Left ventricle myocardium inferior (tissue), 1 donor: ENCODE data around the gene PRXL2C. TPM values are rescaled to one million over a fixed set of nuclear protein-coding genes. Genes with fewer than 3 reads are reported as not detected.
A peak's percentile ranks its signal among the peaks of the same experiment; 100 is the strongest.
"Not testable (repeated sequence)": the region's sequence is repeated elsewhere in the genome, so short reads cannot be mapped to it uniquely, and the experiment has no call there.

ENCODE experiments used
- DNase-seq: peaks from one replicate; pipeline ENCODE4 v3.0.0-alpha.2; 2020
- H3K27ac ChIP-seq: fragments of 200-600 bp; replicated peaks from 2 replicates; pipeline ENCODE4 v1.8.0; 2021
- H3K27me3 ChIP-seq: fragments of 200-600 bp; 2 replicates; pipeline ENCODE4 v1.8.0; 2021; ENCODE audit warnings: low read depth
- H3K36me3 ChIP-seq: fragments of 200-600 bp; 2 replicates; pipeline ENCODE4 v1.8.0; 2021
- H3K4me1 ChIP-seq: fragments of 200-600 bp; 2 replicates; pipeline ENCODE4 v1.8.0; 2021
- H3K4me3 ChIP-seq: fragments of 200-600 bp; 2 replicates; pipeline ENCODE4 v1.8.0; 2021; ENCODE audit warnings: mild to moderate bottlenecking, moderate library complexity
- H3K9me3 ChIP-seq: fragments of 200-600 bp; replicated peaks from 2 replicates; pipeline ENCODE4 v1.8.0; 2021
- CTCF ChIP-seq: fragments of 200-600 bp; IDR thresholded peaks from 2 replicates; pipeline ENCODE4 v1.8.0; 2021; ENCODE audit warnings: antibody characterized with exemption, mild to moderate bottlenecking, borderline replicate concordance
- intact Hi-C: fragments of 100-400 bp; cut with micrococcal nuclease; formaldehyde crosslinking; loops from one replicate; pipeline ENCODE4 v1.11.0; 2022
- total RNA-seq: library from RNA; stranded (reverse); fragmentation: NEBNext Ultra II Directional; extraction: Animal tissue kit (Norgen Biotek cat#: 25700); gene quantifications from one replicate; pipeline ENCODE4 v1.2.1, GENCODE V29; 2021
- donor health status: DM: no; HTN: yes; CAD: no; lungs with severe emphysema.

PRXL2C gene
- total RNA-seq, 1 donor from 2014 or later, result 26.8 TPM

GRCh38 chr9:96618209-96619123, 36.7 kb downstream of the PRXL2C start:
- DNase-seq, result peak; percentile 38
- Histone ChIP-seq H3K4me1 (peaks cover 32% of the 10 kb centered on the region), H3K4me3 (peak overlapping the region; percentile 87), H3K9me3 (no peaks in the 10 kb centered on the region), H3K27ac (peak overlapping the region; percentile 93), H3K36me3 (no peaks in the 10 kb centered on the region), H3K27me3 (peaks cover 14% of the 10 kb centered on the region)
- TF ChIP-seq CTCF, result no peak
- intact Hi-C loops, result no loop called here

- Histone ChIP-seq H3K27me3 (peaks cover 11% of the 10 kb centered on the region), H3K4me1 (peaks cover 40% of the 10 kb centered on the region), H3K36me3 (no peaks in the 10 kb centered on the region), H3K9me3 (no peaks in the 10 kb centered on the region), H3K4me3 (peak overlapping the region; percentile 87), H3K27ac (peak overlapping the region; percentile 93)
- TF ChIP-seq CTCF, result no peak
- intact Hi-C loops, result no loop called here
- DNase-seq, result no peak
These were observed 37.5 kb downstream of the PRXL2C start for GRCh38 chr9:96617439-96618185.

- H3K27ac ChIP-seq, result peak overlapping the region; percentile 93
- TF ChIP-seq CTCF, result no peak
- no peak overlapping the region for H3K4me3 ChIP-seq
- peaks cover 10% of the 10 kb centered on the region for H3K27me3 ChIP-seq
- no peak for DNase-seq
- intact Hi-C loops, result no loop called here
- no peaks in the 10 kb centered on the region for H3K9me3 ChIP-seq
- H3K4me1 ChIP-seq, result peaks cover 47% of the 10 kb centered on the region
- no peaks in the 10 kb centered on the region for H3K36me3 ChIP-seq
These were observed 38.2 kb downstream of the PRXL2C start for GRCh38 chr9:96616817-96617438.

- Histone ChIP-seq H3K36me3 (no peaks in the 10 kb centered on the region), H3K4me3 (no peak overlapping the region), H3K27ac (no peak overlapping the region), H3K27me3 (peaks cover 10% of the 10 kb centered on the region), H3K4me1 (peaks cover 62% of the 10 kb centered on the region), H3K9me3 (no peaks in the 10 kb centered on the region)
- intact Hi-C loops, result no loop called here
- TF ChIP-seq CTCF, result no peak
- DNase-seq, result no peak
These were observed 39.7 kb downstream of the PRXL2C start for GRCh38 chr9:96615411-96615810.

GRCh38 chr9:96614664-96615063, 40.5 kb downstream of the PRXL2C start:
- intact Hi-C loops, H3K4me3 ChIP-seq, H3K36me3 ChIP-seq, H3K27ac ChIP-seq, H3K27me3 ChIP-seq, H3K9me3 ChIP-seq, DNase-seq: not testable (repeated sequence)
- H3K4me1 ChIP-seq, result peaks cover 59% of the 10 kb centered on the region
